Measurements from ENCODE around the gene B4GALT2.

GRCh38 chr1:43984855-43985254, 5.8 kb downstream of the B4GALT2 start:
- TF ChIP-seq CTCF (IDR thresholded peaks at IDR 0.05) (no peak), POLR2A (IDR thresholded peaks at IDR 0.05) (no peak)
